ENCODE results near the gene QRICH2.
"Not testable (repeated sequence)": the region's sequence is repeated elsewhere in the genome, so short reads cannot be mapped to it uniquely, and the experiment has no call there.

The QRICH2 gene

DNA sequence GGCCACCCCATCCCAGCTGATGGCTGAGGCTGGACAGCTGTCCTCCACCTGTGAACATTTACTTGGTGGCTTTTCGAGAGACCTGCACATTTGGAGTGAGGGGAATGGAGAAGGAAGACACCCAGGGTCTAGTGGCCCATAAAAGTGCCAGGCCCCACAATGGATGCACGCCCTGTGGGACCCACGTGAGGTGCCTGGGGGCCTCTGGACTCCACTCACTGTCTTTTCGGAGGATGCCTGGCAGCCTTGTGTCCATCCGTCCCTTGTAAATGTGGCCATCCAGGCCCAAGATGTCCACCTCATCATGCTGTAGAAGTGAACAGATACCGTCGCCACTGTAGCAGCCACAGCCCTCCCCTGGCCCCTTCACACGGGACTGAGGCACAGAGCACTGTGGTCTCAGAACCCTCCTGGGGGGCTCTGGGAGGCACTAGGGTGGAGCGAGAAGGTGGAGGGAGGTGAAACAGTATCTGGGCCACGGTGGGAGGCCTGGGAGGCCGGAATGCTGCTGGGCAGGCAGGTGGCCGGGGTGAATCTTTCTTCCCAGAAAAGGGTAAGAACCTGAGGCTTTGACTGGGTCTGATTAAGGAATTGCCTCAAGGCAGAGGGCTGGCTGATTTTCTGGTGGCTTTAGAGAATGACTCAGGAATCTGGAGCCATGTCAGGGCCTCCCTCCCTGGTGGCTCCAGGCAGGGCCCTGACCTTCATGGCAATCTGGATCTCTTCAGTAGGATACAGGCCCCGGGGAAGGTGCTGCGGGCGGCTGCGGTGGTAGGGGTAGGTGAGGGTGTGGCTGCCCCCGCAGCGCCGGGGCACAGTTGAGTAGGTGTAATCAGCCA, 31.4 kb downstream of the QRICH2 start:
- DNase-seq, result no peak

- DNase-seq, result no peak
Observed at GRCh38 chr17:76276069-76276431, 32.0 kb downstream of the QRICH2 start.

DNA sequence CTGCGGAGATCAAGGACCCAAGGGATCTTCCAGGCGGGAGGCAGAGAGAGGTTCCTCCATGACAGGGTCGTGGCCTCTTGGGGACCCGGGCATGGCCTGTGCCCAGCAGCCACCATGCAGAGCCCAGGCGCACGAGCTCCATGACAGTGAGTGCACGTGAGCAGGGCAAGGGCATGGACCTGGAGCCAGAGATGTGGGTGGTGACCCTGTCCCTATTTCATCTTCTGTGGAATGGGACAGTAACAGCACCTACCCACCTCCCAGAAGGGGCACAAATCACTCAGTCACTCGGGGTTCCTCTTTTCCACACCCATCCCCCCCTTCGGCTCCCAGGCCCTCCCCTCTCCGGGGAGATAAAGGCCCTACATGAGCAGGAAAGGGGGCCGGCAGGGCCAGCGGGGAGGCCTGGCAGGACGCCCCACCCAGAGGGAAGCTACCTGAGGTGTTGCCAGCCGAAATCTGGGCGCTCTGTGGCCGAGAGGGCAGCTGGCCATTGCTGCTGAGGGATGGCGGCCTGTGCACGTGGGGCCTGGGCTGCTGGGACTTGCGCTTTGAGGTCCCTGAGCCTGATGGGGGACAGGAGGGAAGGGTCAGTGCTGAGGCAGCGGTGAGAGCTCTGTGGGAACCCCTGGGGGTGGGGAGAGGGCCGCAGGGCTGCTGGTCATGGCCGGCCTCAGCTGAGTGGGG, 32.6 kb downstream of the QRICH2 start:
- DNase-seq, result no peak

DNA sequence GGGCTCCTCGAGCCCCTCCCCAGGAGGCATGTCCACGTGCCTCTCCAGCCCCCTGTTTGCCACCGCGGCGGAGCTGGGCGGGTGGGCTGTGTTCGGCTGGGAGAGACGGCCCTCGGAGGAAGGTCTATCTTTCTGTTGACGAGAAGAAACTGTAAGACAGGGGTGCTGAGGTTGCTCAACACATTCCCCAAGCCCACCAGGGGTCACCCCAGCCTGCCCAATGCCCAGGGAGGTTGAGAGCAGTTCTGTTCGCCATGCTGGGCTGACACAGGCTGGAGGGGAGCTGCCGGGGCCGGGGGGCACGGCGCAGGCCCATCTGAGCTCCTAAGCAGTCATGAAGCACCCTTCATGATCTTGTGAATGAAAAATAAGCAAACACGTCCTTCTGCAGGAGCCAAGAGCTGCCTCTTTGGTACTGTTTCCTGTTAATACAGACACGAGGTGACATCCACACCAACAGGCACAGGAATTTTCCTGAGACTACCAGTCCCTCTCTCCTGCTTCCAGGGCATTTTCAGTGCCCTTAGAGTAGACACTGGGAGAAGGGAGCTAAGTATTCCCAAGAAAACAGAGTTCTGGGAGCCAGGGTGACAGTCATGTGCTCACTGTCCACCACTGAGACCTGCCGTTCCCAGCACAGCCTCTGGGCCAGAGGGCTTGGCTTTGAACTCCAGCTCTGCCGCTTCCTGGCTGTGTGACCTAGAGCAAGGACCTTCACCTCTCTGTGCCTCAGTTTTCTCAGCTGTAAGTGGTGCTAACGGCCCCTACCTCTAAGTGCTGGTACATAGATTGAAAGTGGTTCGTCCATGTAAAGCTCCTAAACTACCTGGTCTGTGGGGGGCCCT, 33.7 kb downstream of the QRICH2 start:
- DNase-seq, result no peak

DNA sequence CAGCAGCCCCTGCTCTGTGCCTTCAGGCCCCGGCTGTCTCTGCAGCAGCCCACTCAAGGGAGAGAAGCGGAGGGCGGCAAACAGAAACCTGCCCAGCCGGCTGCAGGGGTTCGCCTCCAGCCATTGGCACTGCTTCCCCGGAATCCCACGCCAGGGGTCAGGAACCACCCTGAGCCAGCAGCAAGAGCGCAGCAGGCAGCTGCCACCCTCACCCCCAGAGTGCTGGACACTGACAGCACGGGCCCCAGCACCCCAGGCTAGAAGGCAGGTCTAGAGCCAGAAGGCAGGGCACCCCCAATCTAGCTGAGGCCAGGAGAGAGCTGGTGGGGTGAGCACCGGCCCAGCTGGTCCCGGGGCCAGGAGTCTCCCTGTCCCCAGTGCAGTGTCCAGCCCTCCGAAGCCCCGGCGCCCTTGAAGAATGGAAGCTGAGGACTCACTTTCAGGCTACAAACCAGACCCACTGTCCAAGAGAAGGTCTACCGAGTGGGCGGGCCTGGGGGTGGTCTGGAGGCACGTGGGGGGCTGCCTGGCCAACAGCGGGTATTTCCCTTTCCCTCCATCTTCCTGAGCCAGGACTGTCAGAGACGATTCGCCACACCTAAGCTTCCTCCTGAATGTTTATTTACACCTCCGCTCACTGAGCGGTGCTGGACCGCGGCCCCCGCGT, 34.5 kb downstream of the QRICH2 start:
- DNase-seq, result no peak

- no peak for DNase-seq
Observed at GRCh38 chr17:76272541-76273444, 35.3 kb downstream of the QRICH2 start.

GRCh38 chr17:76271669-76272540, 36.2 kb downstream of the QRICH2 start:
- no peak for DNase-seq

DNA sequence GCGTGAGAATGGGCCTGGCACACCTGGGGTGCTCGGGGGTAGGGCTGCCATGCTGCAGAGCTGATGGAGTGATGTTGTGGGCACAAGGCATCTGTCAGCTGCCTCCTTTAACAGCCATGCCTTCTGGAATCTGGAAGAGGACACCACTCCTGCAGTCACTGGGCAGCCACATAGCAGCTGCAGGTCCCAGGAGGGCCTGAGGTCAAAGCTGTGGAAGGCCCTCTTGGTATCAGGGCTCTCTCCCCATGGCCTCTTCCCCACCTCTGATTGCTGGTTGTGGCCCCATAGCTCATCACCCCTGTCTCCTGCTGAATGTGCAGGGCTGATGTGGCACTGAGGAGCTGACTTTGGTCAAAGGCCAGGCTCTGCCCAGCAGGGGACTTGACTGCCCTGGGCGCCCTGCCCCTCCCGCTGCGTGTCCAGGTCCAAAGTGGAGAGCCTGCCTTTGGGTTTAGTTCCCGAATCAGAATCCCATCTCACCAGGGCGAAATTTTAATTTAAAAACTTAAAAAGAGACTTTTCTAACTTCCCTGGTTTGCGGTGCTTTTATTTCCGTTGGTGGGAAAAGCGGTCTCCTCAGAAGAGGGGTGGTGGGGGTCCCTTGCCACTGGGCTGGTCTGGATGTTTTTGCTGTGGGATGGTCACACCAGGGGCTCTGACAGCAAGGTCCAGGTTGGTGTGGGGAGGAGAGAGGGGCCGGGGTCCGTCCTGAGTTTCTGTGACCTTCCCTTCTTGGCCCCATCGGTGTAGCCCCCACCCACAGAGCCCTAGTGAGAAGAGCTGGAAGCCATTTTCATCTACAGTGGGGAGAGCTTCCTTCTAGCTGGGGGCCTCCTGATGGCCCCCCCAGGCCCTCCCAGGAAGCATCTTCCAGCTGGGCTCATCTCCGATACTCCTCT, 37.1 kb downstream of the QRICH2 start:
- DNase-seq, result no peak

GRCh38 chr17:76270127-76270592, 37.9 kb downstream of the QRICH2 start:
- no peak for DNase-seq

GRCh38 chr17:76268991-76269981, 38.8 kb downstream of the QRICH2 start:
- DNase-seq, result no peak

DNA sequence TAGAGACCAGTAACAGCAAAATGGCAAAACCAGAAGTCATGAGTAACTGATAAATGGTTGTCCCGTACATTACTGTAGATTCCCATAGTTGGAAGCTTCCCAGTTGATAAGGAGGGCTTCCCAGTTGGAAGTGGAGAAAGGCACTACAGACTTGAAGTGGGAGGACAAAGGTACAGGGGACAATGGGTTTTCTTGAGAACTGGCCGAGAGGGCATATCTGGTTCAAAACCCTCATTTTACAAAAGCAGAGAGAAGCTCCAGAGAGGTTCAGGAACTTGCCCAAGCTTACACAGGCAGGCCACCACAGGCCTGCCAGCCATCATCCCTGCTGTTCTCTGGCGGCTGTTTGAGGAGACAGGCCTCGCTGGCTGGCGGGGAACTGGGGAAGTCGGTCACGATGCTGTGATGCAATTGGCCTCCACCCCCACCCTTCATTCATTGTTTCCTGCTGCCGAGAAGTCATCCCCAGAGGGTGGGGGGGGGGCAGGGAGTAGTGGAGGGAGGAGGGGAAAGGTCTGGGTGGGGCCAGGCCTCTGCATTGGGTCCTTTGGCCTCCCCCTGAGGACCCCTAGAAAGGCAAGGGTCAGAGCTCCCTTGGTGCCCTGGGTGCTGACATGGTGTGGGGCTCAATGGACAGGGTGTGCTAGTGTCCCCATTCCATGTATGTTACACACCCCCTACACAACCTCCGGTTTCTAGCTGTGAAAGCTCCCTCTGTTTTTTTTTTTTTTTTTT, 39.9 kb downstream of the QRICH2 start:
- peak in 1 of 2 experiments; percentile 27 for DNase-seq

DNA sequence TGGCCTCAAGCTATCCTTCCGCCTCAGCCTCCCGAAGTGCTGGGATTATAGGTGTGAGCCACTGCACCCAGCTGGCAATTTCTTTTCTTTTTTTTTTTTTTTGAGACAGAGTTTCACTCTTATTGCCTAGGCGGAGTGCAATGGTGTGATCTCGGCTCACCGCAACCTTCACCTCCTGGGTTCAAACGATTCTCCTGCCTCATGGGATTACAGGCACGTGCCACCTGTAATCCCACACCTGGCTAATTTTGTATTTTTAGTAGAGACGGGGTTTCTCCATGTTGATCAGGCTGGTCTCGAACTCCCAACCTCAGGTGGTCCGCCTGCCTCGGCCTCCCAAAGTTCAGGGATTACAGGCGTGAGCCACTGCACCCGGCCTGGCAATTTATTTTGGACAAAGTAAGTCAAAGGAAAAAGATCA, 40.5 kb downstream of the QRICH2 start:
- DNase-seq, result not testable (repeated sequence)

DNA sequence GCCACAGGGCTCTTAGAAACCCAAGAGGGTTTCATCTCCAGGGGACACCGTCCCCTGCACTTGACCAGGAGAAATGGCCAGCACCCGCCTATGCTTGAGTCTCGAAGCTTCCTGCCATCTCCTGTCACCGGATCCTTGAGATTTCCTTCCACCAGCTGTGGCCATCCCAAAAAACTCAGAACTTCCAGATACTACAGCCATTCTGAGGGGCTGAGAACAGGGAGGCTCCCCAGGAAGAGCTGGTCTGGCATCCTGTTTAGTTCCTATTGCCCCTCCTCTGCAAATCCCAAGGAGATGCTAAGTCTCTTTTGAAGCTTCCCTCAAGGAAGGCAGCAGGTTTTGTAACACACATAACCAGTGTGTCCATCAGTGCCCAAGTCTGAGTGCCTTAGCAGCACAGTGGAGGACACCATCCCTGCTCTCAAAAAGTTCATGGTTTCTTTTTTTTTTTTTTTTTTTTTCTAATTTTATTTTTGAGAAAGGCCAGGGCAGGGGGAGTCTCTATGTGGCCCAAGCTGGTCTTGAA, 41.0 kb downstream of the QRICH2 start:
- DNase-seq, result no peak

- DNase-seq, result no peak
Observed at GRCh38 chr17:76266244-76266938, 41.7 kb downstream of the QRICH2 start.

- DNase-seq, result peak in 1 of 2 experiments; percentile 70
Observed at GRCh38 chr17:76265624-76266243, 42.3 kb downstream of the QRICH2 start.
